NCI-H187 treated with DMSO at 0.1 percent for 48 hours (cell line): ENCODE measurements around the gene ARNT2.

Experiments used
- DNase-seq: peaks from one replicate; lab custom pipeline; 2025; lab: John Stamatoyannopoulos, UW

ARNT2 gene

GRCh38 chr15:80576519-80577090 is 172.4 kb downstream of the ARNT2 start:
- no peak for DNase-seq

- no peak for DNase-seq
Measured at GRCh38 chr15:80577552-80578205, 173.5 kb downstream of the ARNT2 start.

GRCh38 chr15:80578206-80578595 is 174.0 kb downstream of the ARNT2 start:
- DNase-seq = no peak

DNA sequence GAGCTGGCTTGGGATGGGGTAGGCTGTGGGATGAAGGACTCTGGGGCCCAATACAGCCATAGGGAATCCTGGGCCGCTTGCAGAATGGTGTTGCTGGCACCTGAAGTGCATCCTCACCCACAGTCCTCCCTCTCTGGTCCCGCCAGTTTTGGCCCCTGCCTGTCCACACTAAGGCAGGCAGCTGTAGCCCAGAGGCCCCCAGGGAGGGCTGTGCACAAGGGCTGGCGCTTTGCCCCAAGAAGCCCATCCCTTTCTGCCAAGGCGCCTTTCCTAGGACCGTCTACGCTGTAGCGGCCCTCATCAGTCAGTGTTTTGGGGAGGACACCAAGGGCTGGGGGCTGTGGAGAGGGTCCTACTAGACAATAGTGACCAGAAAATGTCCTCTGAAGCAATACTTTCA is 174.7 kb downstream of the ARNT2 start:
- DNase-seq = no peak

- no peak for DNase-seq
Measured at GRCh38 chr15:80579611-80580010, 175.4 kb downstream of the ARNT2 start.

DNA sequence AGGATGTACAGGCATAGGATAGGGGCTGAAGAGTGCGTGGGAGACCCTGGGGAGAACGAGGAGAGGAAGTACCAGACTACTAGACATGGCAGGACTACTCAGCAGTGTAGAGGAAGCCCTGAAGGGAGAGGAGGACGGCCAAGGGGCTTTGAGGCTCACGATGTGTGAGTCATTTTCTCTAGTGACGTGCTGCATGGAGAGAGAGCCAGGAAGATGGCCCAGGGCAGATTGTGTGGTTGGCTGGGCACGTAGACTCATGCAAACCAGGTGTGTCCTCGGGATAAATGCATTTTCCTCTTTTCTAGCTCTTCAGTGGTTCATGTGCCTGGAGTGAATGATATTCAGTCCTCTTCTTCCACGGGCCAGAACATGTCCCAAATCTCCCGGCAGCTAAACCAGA is 175.9 kb downstream of the ARNT2 start:
- no peak for DNase-seq

DNA sequence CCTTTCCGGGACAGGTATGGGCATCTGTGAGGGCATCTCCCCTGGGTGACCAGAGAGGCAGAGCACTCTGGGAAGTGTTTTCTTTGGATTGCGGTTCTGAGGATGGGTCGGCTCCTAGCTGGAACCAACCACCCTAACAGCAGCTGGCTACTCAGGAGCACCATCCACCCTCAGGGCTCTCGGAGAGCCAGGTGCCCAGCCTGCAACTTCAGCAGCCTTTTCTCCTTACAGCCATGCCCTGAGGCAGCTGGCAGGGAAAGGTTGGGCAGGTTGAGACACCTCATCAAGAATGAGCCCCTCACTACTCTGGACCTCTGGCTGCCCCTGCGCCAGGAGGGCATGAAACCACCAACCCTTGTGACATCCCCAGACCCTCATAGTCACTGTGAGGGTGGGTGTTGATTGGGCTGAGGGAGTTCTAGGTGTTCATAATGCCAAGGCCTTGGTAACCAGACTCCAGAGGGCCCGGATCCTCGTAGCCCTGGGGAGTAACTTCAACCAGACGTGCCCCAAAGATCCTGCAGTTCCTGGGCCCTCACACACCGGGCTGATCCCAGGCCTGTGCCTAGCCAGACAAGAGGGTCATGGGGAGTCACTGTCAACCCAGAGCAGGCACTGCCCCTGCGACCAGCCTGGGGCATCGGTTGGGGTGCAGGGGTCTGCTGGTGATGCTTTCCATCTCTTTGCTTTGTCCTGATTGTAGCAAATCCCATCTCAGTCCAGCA is 176.5 kb downstream of the ARNT2 start:
- no peak for DNase-seq

- DNase-seq = no peak
Measured at GRCh38 chr15:80581976-80582375, 177.8 kb downstream of the ARNT2 start.

- DNase-seq = no peak
Measured at GRCh38 chr15:80582816-80583423, 178.7 kb downstream of the ARNT2 start.

GRCh38 chr15:80584561-80584964 is 180.4 kb downstream of the ARNT2 start:
- DNase-seq = no peak

DNA sequence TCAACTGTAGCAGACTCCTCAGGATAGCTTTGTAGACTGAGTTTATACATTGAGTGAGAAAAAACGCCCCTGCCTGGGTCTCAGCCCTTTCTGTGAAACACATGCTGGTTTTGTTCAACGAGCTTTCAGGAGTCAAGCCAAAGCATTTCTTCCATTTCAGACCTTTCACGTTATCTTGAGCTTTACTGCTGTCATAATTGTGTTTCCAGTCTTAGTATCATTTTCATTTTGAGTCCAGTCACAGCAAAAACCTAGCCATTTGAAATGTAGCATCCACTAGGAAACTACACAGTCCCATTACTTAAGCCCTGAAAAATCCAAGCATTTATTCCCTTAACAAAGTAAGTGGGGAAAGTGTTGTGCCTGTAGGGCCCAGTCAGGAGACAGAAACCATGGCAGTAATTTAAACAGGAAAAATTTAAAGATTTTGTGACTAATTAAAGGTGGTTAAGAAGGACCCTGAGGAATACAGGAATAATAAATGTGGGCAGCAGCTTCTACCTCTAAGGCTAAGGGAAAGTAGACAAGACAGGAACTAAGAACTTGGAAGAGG is 180.9 kb downstream of the ARNT2 start:
- no peak for DNase-seq

- no peak for DNase-seq
Measured at GRCh38 chr15:80585544-80586018, 181.4 kb downstream of the ARNT2 start.

- DNase-seq = no peak
Measured at GRCh38 chr15:80586161-80586560, 182.0 kb downstream of the ARNT2 start.

DNA sequence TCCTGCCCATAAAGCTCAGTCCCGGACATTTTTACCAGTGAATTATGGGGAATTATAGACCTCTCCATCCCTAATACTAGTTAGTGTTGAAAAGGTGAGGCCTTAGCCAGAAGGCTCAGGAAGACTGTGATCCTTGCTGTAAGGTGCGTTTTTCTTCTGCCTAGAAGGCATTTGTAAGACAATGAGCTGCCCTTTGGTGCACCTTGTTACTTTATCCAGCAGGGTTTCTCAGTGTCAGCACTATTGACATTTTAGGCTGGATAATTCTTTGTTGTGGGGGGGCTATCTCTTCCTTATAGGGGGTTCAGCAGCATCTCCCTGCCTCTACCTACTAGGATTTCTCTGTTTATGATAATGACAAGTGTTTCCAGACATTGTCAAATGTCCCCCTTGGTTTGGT is 182.8 kb downstream of the ARNT2 start:
- no peak for DNase-seq

- no peak for DNase-seq
Measured at GRCh38 chr15:80587816-80588456, 183.8 kb downstream of the ARNT2 start.

- DNase-seq = no peak
Measured at GRCh38 chr15:80588801-80589200, 184.6 kb downstream of the ARNT2 start.

DNA sequence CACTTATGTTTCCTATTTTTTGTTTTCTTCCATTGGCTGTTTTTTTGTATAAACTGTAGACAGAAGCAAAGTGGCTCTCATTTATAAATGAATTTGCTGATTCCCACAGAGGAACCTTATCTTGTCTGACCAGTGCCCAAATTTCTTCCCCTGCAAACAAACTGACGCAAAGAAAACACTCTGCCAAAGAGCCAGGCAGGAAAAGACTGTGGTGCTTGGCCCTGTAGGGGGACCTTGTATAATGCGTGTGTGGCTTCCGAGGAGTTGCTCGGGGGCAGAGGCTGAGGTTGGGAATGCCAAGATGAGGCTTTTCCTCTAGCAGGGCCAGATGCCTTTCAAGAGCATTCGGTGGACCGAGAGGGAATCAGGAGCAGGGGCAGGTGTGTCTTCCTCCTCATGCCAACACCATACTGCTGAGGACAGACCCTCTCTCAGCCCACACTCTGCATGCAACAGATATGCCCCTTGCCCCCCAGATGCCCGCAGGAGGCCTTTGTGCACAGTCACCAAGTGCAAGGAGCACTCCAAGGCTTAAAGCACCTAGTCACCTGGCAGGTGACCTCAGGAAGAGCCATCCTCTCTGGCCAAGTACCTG is 186.7 kb downstream of the ARNT2 start:
- DNase-seq = no peak

- DNase-seq = no peak
Measured at GRCh38 chr15:80591471-80591870, 187.3 kb downstream of the ARNT2 start.

DNA sequence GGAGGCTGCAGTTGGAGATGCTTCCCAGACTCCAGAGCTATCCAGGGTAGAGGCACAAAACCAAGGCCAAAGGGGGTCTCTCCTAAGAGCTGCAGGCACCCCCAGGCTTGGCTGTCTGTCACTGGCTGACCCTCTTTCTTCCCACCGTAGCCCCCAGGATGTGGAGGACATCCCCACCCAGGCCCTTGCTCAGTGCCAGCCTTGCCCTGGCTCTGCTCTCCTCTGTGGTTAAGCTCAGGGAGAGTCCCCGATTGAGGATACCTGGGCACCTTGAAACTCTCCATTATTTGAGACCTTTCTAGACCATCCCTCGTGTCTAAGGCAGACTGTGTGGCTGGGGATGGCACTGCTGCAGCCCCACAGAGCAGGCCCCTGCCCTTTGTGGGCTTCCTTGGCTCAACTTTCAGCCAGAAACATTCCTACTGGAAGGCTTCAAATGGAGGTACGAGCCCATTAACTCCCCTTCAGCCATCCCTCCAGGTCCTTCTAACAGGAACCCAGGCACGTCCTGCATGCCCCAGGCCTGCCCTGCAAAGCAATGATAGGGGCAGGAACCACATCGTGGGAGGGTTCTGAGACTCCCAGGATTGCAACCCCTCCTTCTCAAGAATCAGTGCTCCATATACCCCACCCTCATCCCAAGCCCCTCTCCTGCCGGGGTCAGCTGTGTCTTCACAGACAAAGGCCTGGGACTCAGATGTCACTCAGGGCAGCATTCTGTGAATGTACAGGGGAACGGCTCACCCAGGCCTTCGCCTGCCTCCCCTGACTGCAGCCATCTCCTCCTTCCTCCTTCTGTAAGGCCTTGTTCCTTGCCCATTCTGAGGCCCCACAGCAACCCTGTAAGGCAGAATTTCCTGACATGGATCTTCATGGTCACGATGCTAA is 188.0 kb downstream of the ARNT2 start:
- no peak for DNase-seq

- DNase-seq = no peak
Measured at GRCh38 chr15:80593486-80594030, 189.4 kb downstream of the ARNT2 start.
